Measurements from ENCODE around the gene IAPP. TPM values are rescaled to one million over a fixed set of nuclear protein-coding genes. Genes with fewer than 3 reads are reported as not detected.
"Not testable (repeated sequence)": the region's sequence is repeated elsewhere in the genome, so short reads cannot be mapped to it uniquely, and the experiment has no call there.

The IAPP gene
- total RNA-seq, 2 experiments from 2014 or later: not detected

- H3K4me3 Mint-ChIP-seq; H3K36me3 Mint-ChIP-seq (ENCODE audit: low read depth); POLR2A ChIA-PET; CTCF ChIA-PET; DNase-seq; H3K4me1 Mint-ChIP-seq; H3K9me3 Mint-ChIP-seq; H3K27ac Mint-ChIP-seq: not testable (repeated sequence)
- H3K27me3 Mint-ChIP-seq: peaks cover 16% of the 10 kb centered on the region
Observed at GRCh38 chr12:21394828-21395626, 22.3 kb downstream of the IAPP start.

- no peak overlapping the region for H3K27ac Mint-ChIP-seq
- peaks cover 21% of the 10 kb centered on the region for H3K27me3 Mint-ChIP-seq
- no peak for DNase-seq
- H3K9me3 Mint-ChIP-seq: no peaks in the 10 kb centered on the region
- POLR2A ChIA-PET: no interaction called here
- H3K36me3 Mint-ChIP-seq (ENCODE audit: low read depth): no peaks in the 10 kb centered on the region
- no peaks in the 10 kb centered on the region for H3K4me1 Mint-ChIP-seq
- CTCF ChIA-PET: interaction anchor here (1.0 kb wide), 1 partner anchor 50 kb away, joined by 3 read pairs; no protein-coding TSS in a partner anchor
- H3K4me3 Mint-ChIP-seq: no peak overlapping the region
Observed at GRCh38 chr12:21413369-21414277, 40.9 kb downstream of the IAPP start.

GRCh38 chr12:21416511-21417121 lies 43.9 kb downstream of the IAPP start:
- no peak for DNase-seq
- CTCF ChIA-PET: no interaction called here
- no peaks in the 10 kb centered on the region for H3K9me3 Mint-ChIP-seq
- H3K4me1 Mint-ChIP-seq: no peaks in the 10 kb centered on the region
- no peak overlapping the region for H3K27ac Mint-ChIP-seq
- no peak overlapping the region for H3K4me3 Mint-ChIP-seq
- no peaks in the 10 kb centered on the region for H3K36me3 Mint-ChIP-seq (ENCODE audit: low read depth)
- POLR2A ChIA-PET: no interaction called here
- peaks cover 13% of the 10 kb centered on the region for H3K27me3 Mint-ChIP-seq

- H3K4me3 Mint-ChIP-seq; H3K27ac Mint-ChIP-seq; DNase-seq; POLR2A ChIA-PET; H3K9me3 Mint-ChIP-seq; CTCF ChIA-PET; H3K4me1 Mint-ChIP-seq; H3K36me3 Mint-ChIP-seq (ENCODE audit: low read depth): not testable (repeated sequence)
- peaks cover 13% of the 10 kb centered on the region for H3K27me3 Mint-ChIP-seq
Observed at GRCh38 chr12:21418398-21418797, 45.7 kb downstream of the IAPP start.

GRCh38 chr12:21419009-21419699 lies 46.5 kb downstream of the IAPP start:
- H3K4me1 Mint-ChIP-seq; CTCF ChIA-PET; DNase-seq; H3K4me3 Mint-ChIP-seq; POLR2A ChIA-PET; H3K27ac Mint-ChIP-seq; H3K36me3 Mint-ChIP-seq (ENCODE audit: low read depth); H3K9me3 Mint-ChIP-seq: not testable (repeated sequence)
- peaks cover 13% of the 10 kb centered on the region for H3K27me3 Mint-ChIP-seq

DNA sequence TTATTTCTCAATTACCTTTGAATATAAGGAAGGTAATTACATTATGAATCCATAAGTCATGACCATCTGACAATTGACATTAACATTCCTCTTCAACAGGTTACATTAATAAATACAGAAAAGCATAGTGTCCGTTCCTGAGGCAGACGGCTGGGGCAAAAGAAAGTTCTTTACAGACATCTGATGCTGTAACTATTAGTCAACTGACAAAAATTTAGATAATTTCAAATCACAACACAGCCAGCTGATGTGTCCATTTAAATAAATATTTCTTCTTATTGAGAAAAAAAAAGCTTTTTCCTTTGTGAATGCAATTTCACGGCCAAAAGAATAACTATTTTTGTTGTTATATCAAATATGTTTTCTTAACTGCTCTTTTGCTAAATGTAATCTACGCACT lies 55.5 kb downstream of the IAPP start:
- Mint-ChIP-seq H3K27me3 (peaks cover 24% of the 10 kb centered on the region), H3K4me3 (no peak overlapping the region), H3K9me3 (peaks cover 5% of the 10 kb centered on the region), H3K27ac (no peak overlapping the region), H3K4me1 (no peaks in the 10 kb centered on the region), H3K36me3 (ENCODE audit: low read depth) (no peaks in the 10 kb centered on the region)
- DNase-seq: no peak
- ChIA-PET CTCF (no interaction called here), POLR2A (no interaction called here)

Other genes with a start within 250 kb of the IAPP start
- gene SLCO1B1, start 241.7 kb upstream of the IAPP start, total RNA-seq: not detected
- gene SLCO1A2, start 38.0 kb upstream of the IAPP start, total RNA-seq: not detected
- 10 to 100 TPM; 24.2 to 25.3 TPM for gene PYROXD1, start 64.8 kb downstream of the IAPP start, total RNA-seq
- gene RECQL, start 128.7 kb downstream of the IAPP start, total RNA-seq: 10 to 100 TPM; 88.3 to 95.8 TPM
- gene GOLT1B, start 128.9 kb downstream of the IAPP start, total RNA-seq: 10 to 100 TPM; 40.7 to 45.6 TPM
- under 1 TPM in 1 of 2 experiments, not detected in 1; 0.12 TPM for gene SPX, start 153.4 kb downstream of the IAPP start, total RNA-seq
- not detected for gene GYS2, start 231.9 kb downstream of the IAPP start, total RNA-seq

Measured in activated CD4-positive, alpha-beta T cell treated with anti-CD3 and anti-CD28 coated beads, Interleukin-2, amount 10 ng/mL, durations not matched to agents 7 days and 5 days (primary cell).